ENCODE measurements around the gene PCDHGC3. TPM values are rescaled to one million over a fixed set of nuclear protein-coding genes. Genes with fewer than 3 reads are reported as not detected.

The PCDHGC3 gene
- total and polyA plus RNA-seq, 2 of the 8 experiments (the other 6 are each of a cell fraction or from before 2014, with no cell fraction given) = 4.7 to 18.6 TPM

DNA sequence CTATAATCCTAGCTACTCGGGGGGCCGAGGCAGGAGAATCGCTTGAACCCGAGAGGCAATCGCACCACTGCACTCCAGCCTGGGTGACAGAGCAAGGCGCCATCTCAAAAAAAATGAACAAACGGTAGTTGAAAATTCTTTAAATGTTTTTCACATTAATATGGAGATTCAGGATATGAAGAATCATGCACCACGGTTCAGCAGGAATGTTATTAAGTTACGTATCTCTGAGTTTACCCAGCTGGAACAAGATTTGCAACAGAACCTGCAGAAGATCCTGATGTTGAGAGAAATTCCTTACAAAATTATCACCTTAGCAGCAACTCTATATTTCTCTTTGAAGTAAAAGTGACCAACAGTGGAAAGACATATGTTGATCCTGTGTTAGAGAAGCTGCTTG is 35.4 kb upstream of the PCDHGC3 start:
- Histone ChIP-seq H2BK120ac (replicated peaks; ENCODE audit: low read depth, low read length) (no peak overlapping the region), H3K23me2 (ENCODE audit: low read depth, low read length) (no peaks in the 10 kb centered on the region), H3K27ac (ENCODE audit: low read depth, low read length) (no peak overlapping the region), H4K5ac (ENCODE audit: insufficient read length, low read depth, low read length) (no peak overlapping the region), H3K4me1 (replicated peaks in 1 of 4; ENCODE audit: control insufficient read depth in 3 of 4, insufficient read depth in 4 of 4, low read length in 3 of 4) (no peaks in the 10 kb centered on the region), H3K4ac (replicated peaks; ENCODE audit: insufficient read length, low read depth, low read length) (no peak overlapping the region), H3K4me3 (ENCODE audit: extremely low read depth in 1 of 4, insufficient read depth in 2 of 4, low read depth in 3 of 4, low read length in 4 of 4) (no peak overlapping the region), H4K91ac (replicated peaks; ENCODE audit: insufficient read length, low read length) (no peak overlapping the region), H2AFZ (ENCODE audit: low read length) (no peak overlapping the region), H2BK5ac (ENCODE audit: low read depth, low read length) (no peak overlapping the region), H3K36me3 (ENCODE audit: control insufficient read depth in 2 of 4, insufficient read depth in 4 of 4, low read length in 3 of 4) (no peaks in the 10 kb centered on the region), H3K56ac (replicated peaks; ENCODE audit: insufficient read length, low read depth, low read length) (no peak overlapping the region), H4K20me1 (replicated peaks in 1 of 2; ENCODE audit: control insufficient read depth in 1 of 2, insufficient read depth in 2 of 2, low read length in 2 of 2) (peaks cover 0 to 2% of the 10 kb centered on the region in 2 experiments), H2AK5ac (ENCODE audit: low read depth, low read length) (no peak overlapping the region), H3K14ac (ENCODE audit: insufficient read length) (no peak overlapping the region), H2BK15ac (ENCODE audit: low read length) (no peak overlapping the region), H4K8ac (ENCODE audit: extremely low read depth, insufficient read depth, low read length) (no peak overlapping the region), H3K79me2 (ENCODE audit: control insufficient read depth in 1 of 2, insufficient read depth in 2 of 2, low read length in 2 of 2) (no peaks in the 10 kb centered on the region), H2BK12ac (ENCODE audit: low read depth, low read length) (no peak overlapping the region), H3K79me1 (ENCODE audit: low read depth, low read length) (no peaks in the 10 kb centered on the region), H3K27me3 (replicated peaks in 1 of 4; ENCODE audit: control insufficient read depth in 3 of 4, extremely low read depth in 1 of 4, insufficient read depth in 3 of 4, low read length in 3 of 4) (no peaks in the 10 kb centered on the region), H3K9ac (replicated peaks in 1 of 4; ENCODE audit: extremely low read depth in 1 of 4, low read depth in 3 of 4, low read length in 3 of 4) (no peak overlapping the region), H3K4me2 (ENCODE audit: insufficient read depth in 1 of 2, low read depth in 2 of 2, low read length in 2 of 2) (no peak overlapping the region), H3K18ac (ENCODE audit: extremely low read depth, low read length) (no peak overlapping the region), H3K9me3 (ENCODE audit: insufficient read depth in 2 of 2, low read depth in 1 of 2, low read length in 1 of 2) (peaks cover 2 to 6% of the 10 kb centered on the region in 2 experiments; a peak in 1 of 4 replicates), H2BK20ac (ENCODE audit: low read length) (no peak overlapping the region), H3K23ac (ENCODE audit: insufficient read length) (no peak overlapping the region)
- DNase-seq (ENCODE audit: low read depth in 1 of 2, low spot score in 2 of 2) (no peak), FAIRE-seq (no peak)
- CTCF ChIA-PET (ENCODE audit: partially characterized antibody) = interaction anchor here (0.6 to 4.9 kb wide), 17 partner anchors 10 to 127 kb away, joined by 3 to 22 read pairs (median 5); partner anchors contain the start of genes PCDHGA10, PCDHGA11, PCDHGA12 and PCDHGB3
- 90% methylated on average over 9 of the region's 9 CpGs; no CpG with 5 or more reads in 1 of the 2 experiments for WGBS, 2 experiments (ENCODE audit: extremely low coverage in 1 of 2, insufficient coverage in 1 of 2, insufficient read length in 1 of 2, insufficient replicate concordance in 2 of 2, low coverage in 1 of 2, low lambda C conversion rate in 2 of 2, missing lambda C conversion rate in 1 of 2)
- no peak for TF ChIP-seq BACH1 (IDR thresholded peaks at IDR 0.05; ENCODE audit: low read length)
- no peak for TF ChIP-seq ZNF274 (IDR thresholded peaks at IDR 0.05; ENCODE audit: borderline replicate concordance, extremely low read depth, low read length)
- no peak for TF ChIP-seq RBBP5 (IDR thresholded peaks at IDR 0.05; ENCODE audit: borderline replicate concordance, low read depth, low read length)
- no peak for TF ChIP-seq PHF8 (conservative IDR thresholded peaks at IDR 0.05; ENCODE audit: low read depth, low read length)
- no peak for TF ChIP-seq CEBPB (IDR thresholded peaks at IDR 0.05; ENCODE audit: low read depth, low read length)
- no peak for TF ChIP-seq SP1 (IDR thresholded peaks at IDR 0.05; ENCODE audit: low read depth, low read length)
- POLR2A ChIA-PET (ENCODE audit: partially characterized antibody) = interaction anchor here (1.0 kb wide), 1 partner anchor 196 kb away, joined by 3 read pairs; the partner anchor contains the start of gene PCDHB15
